NCI-H526 (cell line): Measurements from ENCODE around the gene SPDYE3.

Source experiments
- DNase-seq, 2 experiments: peaks; one replicate each; lab custom pipeline; 2025; lab: John Stamatoyannopoulos, UW

Gene SPDYE3

DNA sequence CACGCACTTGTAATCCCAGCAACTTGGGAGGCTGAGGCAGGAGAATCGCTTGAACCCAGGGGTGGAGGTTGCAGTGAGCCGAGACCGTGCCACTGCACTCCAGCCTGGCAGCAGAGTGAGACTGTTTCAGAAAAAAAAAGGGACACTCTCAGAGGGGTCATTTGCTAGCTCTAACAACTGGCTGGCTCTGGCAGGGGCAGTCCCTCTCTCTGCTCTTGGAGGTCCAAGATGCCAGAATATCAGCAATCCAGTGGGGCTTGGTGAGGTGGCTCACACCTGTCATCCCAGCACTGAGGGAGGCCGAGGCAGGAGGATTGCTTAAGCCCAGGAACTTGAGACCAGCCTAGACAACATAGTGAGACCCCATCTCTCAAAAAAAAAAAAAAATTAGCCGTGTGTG, 63.2 kb downstream of the SPDYE3 start:
- DNase-seq = no peak

DNA sequence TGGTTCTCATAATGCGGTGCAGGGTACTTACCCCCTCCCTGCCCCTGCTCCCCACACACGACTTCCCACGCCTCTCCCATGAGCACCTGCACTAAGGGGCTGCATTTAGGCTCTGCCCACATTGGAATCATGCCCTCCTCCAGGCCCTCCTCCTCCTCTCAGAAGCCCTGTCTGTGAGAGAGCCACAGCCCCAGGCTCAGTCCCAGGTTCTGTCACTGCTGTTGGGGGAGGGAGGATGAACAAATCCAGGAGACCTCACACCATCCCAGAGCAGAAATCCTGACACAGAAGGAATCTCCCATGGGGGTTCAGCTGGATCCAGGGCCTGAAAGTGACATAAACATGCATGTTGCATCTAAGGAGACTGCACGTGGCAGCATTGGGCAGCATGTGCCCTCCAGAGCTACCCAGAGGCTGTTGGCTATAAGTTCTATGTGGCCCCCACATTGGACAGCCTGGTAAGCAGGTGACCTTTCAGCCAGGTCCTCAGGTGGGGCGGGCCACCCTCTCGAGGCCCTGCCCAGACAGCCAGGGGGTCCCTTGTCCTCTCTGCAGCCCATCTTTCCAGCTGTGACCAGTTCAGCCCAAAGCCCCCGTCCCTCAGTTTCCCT, 64.2 kb downstream of the SPDYE3 start:
- DNase-seq = no peak
